ENCODE results near the gene APOB. TPM values are rescaled to one million over a fixed set of nuclear protein-coding genes. Genes with fewer than 3 reads are reported as not detected.

Gene APOB
- total and polyA plus RNA-seq, 2 of the 13 experiments (the other 11 are each of a cell fraction or from before 2014, with no cell fraction given) = 1,569 to 2,515 TPM

GRCh38 chr2:21041943-21042707, 1.7 kb downstream of the APOB start (continued):
- TF ChIP-seq ZBTB43 (CRISPR knock-in tag; conservative IDR thresholded peaks at IDR 0.05) (peak; percentile 66; the same call in 1 of the 2 replicates), KDM5A (IDR thresholded peaks at IDR 0.05; ENCODE audit: borderline replicate concordance, low read length) (peak; percentile 31), RERE (CRISPR knock-in tag; IDR thresholded peaks at IDR 0.05; ENCODE audit: low read depth) (peak; percentile 90), ZKSCAN5 (CRISPR knock-in tag; IDR thresholded peaks at IDR 0.05) (0 out of 2 replicates have a peak, but pooled peaks have one; percentile 52), RXRA (CRISPR knock-in tag; IDR thresholded peaks at IDR 0.05) (peak; percentile 85), TCF7L2 (IDR thresholded peaks at IDR 0.05; ENCODE audit: low read depth, low read length) (no peak), BHLHE40 (IDR thresholded peaks at IDR 0.05; ENCODE audit: low read length) (peak; percentile 83), STAT6 (CRISPR knock-in tag; IDR thresholded peaks at IDR 0.05; ENCODE audit: borderline replicate concordance) (no peak; the same call in 1 of the 2 replicates), CREBL2 (CRISPR knock-in tag; IDR thresholded peaks at IDR 0.05; ENCODE audit: borderline replicate concordance) (no peak), FOXP4 (CRISPR knock-in tag; IDR thresholded peaks at IDR 0.05) (peak; percentile 83), ZNF333 (CRISPR knock-in tag; IDR thresholded peaks at IDR 0.05; ENCODE audit: borderline replicate concordance) (0 out of 2 replicates have a peak, but pooled peaks have one; percentile 55), ZNF773 (CRISPR knock-in tag; IDR thresholded peaks at IDR 0.05; ENCODE audit: borderline replicate concordance) (peak; percentile 85; the same call in 1 of the 2 replicates), NFYB (CRISPR knock-in tag; IDR thresholded peaks at IDR 0.05) (no peak), ZNF446 (CRISPR knock-in tag; IDR thresholded peaks at IDR 0.05) (peak; percentile 70; the same call in 1 of the 2 replicates), KDM3A (CRISPR knock-in tag; IDR thresholded peaks at IDR 0.05; ENCODE audit: low read depth) (peak; percentile 55; the same call in 1 of the 2 replicates), MAFK (conservative IDR thresholded peaks at IDR 0.05 in 1 of 2, IDR thresholded peaks at IDR 0.05 in 1 of 2; ENCODE audit: low read length in 2 of 2) (0 out of 4 replicates have a peak, but pooled peaks of 1 of the 2 experiments have one; percentile 2)

Data from HepG2 (cell line).